NT2/D1 (cell line): ENCODE data around the gene RSAD2.

Source experiments
- DNase-seq: peaks from one replicate; pipeline ENCODE4 v3.0.0-alpha.2; 2011; ENCODE audit warnings: low read depth, low spot score
- H3K27me3 ChIP-seq: 2 replicates; pipeline ENCODE4 v1.6.0; 2011; ENCODE audit warnings: mild to moderate bottlenecking; ENCODE audit not compliant: insufficient read length, insufficient read depth
- H3K36me3 ChIP-seq: 2 replicates; pipeline ENCODE4 v1.6.1; 2011; ENCODE audit warnings: mild to moderate bottlenecking, low read length, mixed read lengths; ENCODE audit not compliant: insufficient read depth, insufficient read length
- H3K4me1 ChIP-seq: 2 replicates; pipeline ENCODE4 v1.5.1; 2011; ENCODE audit not compliant: insufficient read depth, insufficient read length
- H3K4me3 ChIP-seq: 2 replicates; pipeline ENCODE4 v1.5.1; 2011; ENCODE audit warnings: low read depth; ENCODE audit not compliant: insufficient read length
- H3K9ac ChIP-seq: 2 replicates; pipeline ENCODE4 v1.6.0; 2011; ENCODE audit warnings: low read depth; ENCODE audit not compliant: insufficient read length
- H3K9me3 ChIP-seq: 2 replicates; pipeline ENCODE4 v1.5.1; 2011; ENCODE audit warnings: mild to moderate bottlenecking, low read length; ENCODE audit not compliant: insufficient read depth
- SUZ12 ChIP-seq: IDR thresholded peaks from 2 replicates; pipeline ENCODE4 v1.6.1; 2011; ENCODE audit not compliant: insufficient read length, insufficient read depth; ENCODE audit errors: extremely low read depth
- YY1 ChIP-seq: IDR thresholded peaks from 2 replicates; pipeline ENCODE4 v1.6.1; 2011; ENCODE audit not compliant: insufficient read length, insufficient read depth
- ZNF274 ChIP-seq: IDR thresholded peaks from 2 replicates; pipeline ENCODE4 v1.6.1; 2011; ENCODE audit warnings: mild to moderate bottlenecking, low read depth, low read length

The RSAD2 gene

DNA sequence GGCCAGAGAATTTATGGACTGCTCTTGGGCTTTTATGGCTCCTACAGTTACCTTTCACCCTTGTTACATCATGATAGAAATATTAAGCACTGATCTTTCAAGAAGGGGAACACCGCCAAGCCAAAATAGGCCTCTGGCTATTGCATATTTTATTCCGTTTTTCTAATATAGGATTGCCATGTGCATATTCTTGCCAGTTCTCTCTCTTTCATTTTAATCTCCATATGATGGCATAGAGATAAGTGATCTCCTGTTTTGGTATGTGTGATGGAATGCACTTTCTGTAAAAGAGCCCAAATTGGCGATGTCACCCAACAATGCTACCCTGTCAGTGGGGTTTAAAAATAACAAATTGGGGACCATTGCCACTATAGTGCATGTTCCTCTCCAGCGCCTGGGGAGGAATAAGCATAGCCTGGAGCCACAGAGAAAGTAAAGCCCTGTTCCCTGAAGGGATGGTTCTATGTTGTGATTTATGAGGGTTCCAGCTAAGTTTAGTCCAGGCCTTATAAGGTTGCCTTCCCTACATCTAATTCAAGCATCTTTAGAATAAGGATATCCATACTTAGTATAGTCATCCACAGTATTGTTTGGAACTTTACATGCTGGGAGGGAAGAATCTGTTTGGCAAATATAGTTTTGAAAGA lies 38.8 kb upstream of the RSAD2 start:
- no peaks in the 10 kb centered on the region for H3K27me3 ChIP-seq
- peaks cover 10% of the 10 kb centered on the region for H3K9me3 ChIP-seq
- no peak for DNase-seq
- H3K4me1 ChIP-seq = no peaks in the 10 kb centered on the region
- TF ChIP-seq YY1 = no peak
- no peak for TF ChIP-seq ZNF274
- TF ChIP-seq SUZ12 = no peak
- no peak overlapping the region for H3K4me3 ChIP-seq
- no peak overlapping the region for H3K9ac ChIP-seq
- no peaks in the 10 kb centered on the region for H3K36me3 ChIP-seq

DNA sequence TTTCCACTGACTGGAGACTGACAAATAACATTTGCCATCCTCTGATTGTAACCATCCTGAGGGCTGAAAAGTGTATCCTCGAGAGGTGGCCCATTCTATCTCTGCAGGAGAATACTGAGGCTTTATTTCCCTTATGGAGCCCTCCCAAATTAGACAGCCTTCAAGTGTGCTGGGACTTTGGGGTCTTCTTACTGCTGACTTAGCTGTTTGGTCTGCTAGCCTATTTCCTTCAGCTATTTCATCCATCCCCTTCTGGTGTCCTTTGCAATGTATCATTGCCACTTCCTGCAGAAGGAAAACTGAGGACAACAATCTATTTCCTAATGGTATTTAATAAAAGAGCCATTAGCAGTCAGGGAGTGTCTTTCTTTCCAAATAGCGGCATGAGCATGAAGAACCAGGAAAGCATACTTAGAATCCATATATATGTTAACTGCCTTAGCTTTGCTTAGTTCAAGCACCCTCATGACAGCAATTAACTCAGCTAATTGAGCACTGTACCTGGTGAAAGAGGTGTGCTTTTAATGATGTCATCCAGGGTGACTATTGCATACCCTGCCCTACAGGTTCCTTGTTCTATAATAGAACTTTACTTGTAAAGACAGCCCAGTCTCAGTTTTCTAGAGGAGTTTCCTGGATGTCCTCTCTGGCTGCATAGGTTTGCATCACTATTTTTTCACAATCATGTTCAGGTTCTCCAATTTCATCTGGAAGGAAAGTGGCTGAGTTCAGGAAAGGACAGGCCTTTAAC lies 35.9 kb upstream of the RSAD2 start:
- TF ChIP-seq YY1 (no peak), SUZ12 (no peak)
- Histone ChIP-seq H3K27me3 (no peaks in the 10 kb centered on the region), H3K4me1 (no peaks in the 10 kb centered on the region), H3K9ac (no peak overlapping the region), H3K9me3 (peaks cover 39% of the 10 kb centered on the region), H3K36me3 (no peaks in the 10 kb centered on the region), H3K4me3 (no peak overlapping the region)
- no peak for DNase-seq

DNA sequence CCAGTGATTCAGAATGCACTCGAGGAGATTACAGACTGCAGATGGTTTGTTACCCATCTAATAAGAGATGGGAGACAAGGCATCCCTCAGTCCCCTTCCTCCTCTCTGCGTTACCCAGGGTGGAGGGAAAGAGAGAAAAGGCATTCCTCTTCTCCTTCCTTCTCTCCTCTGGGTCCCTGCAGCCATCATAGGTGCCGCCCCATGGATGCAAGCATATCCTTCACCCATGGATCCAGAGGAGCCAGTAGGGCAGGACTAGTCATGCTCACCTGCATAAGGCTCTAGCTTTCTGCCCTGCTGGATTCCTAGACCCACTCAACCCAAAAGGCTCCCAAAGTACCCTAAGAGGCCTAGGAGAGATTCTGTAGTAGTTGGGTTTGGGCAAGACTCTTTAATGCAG lies 32.3 kb upstream of the RSAD2 start:
- DNase-seq = no peak

DNA sequence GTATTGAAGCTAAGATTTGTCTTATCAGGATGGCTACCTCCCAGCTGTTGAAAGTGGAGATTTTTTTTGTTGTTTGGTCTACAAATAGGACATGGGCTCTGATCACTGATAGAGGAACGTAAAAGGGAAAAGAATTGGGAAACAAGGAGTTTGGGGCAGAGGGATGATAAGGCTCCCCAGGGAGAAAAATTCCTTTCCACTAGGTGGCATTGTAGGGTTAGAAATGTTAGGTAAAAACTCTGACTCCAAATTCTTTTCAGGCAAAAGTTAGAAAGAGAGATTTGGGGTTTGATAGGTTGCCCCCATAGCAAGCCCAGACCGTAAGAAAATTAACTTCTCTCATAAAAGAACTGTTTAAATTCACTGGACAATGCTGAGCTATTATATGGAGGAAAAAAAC lies 31.7 kb upstream of the RSAD2 start:
- TF ChIP-seq YY1 (no peak), SUZ12 (no peak), ZNF274 (no peak)
- Histone ChIP-seq H3K36me3 (no peaks in the 10 kb centered on the region), H3K9ac (no peak overlapping the region), H3K4me3 (no peak overlapping the region), H3K27me3 (no peaks in the 10 kb centered on the region), H3K4me1 (no peaks in the 10 kb centered on the region), H3K9me3 (peaks cover 51% of the 10 kb centered on the region)
- no peak for DNase-seq

More for the DNA sequence above, 32.3 kb upstream of the RSAD2 start:
- Histone ChIP-seq H3K36me3 (no peaks in the 10 kb centered on the region), H3K4me1 (no peaks in the 10 kb centered on the region), H3K4me3 (no peak overlapping the region), H3K9ac (no peak overlapping the region), H3K27me3 (no peaks in the 10 kb centered on the region), H3K9me3 (peaks cover 51% of the 10 kb centered on the region)
- TF ChIP-seq ZNF274 (no peak), SUZ12 (no peak), YY1 (no peak)

DNA sequence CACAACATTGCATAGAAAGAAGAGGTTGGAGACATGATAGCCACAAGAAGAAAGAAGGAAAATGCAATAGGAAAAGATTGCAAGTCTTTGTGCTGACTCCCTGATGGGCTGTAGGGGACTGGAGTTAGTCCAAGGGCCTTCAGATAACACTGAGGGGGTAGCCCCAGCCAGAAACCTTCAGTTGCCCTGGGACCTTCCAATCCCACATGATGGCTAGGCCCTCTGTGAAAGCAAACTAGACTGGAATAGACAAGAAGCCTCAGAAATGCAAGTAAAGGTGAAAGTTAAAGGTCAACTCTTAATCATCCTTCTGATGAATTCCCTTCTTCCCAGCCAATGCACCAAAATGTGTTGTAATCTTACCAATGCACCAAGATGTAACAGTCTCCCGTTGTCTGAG lies 31.0 kb upstream of the RSAD2 start:
- Histone ChIP-seq H3K4me3 (no peak overlapping the region), H3K9me3 (peaks cover 51% of the 10 kb centered on the region), H3K4me1 (no peaks in the 10 kb centered on the region), H3K36me3 (no peaks in the 10 kb centered on the region), H3K27me3 (no peaks in the 10 kb centered on the region), H3K9ac (no peak overlapping the region)
- TF ChIP-seq YY1 = no peak
- no peak for TF ChIP-seq ZNF274
- no peak for TF ChIP-seq SUZ12
- DNase-seq = no peak

DNA sequence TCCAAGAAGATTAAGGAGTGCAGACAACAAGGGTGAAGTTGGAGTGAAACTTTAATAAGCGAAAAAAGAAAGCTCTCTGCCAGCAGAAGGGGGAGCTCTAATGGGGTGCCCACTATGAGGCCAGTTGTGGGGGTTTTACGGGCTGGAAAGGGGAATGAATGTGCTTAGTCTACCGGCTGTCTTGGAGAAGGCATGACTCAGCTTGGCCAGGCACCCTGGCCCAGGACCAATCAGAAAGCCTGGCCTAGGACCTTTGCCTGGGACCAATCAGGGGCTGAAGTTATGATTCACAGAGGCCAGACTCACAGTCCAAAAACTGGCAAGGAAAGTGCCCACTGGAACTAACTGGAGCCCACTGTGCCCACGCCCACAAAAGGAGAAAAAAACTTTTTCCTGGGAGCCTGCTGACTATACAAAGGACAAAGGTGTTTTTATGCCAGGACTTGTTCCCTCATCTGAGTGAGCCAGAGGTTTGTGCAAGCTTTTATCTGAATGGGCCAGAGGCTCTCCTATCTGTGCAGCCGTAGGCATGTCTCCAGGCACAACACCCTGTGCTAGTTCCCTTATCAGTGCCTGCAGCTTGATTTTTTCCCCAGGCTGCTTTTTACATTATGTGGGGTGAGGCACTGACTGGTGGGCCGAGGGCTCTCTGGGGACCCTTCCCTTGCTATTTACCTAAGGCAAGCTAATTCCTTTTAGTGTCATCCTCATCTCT lies 30.5 kb upstream of the RSAD2 start:
- no peak overlapping the region for H3K4me3 ChIP-seq
- no peak for DNase-seq
- TF ChIP-seq YY1 = no peak
- no peak for TF ChIP-seq SUZ12
- no peak for TF ChIP-seq ZNF274
- no peaks in the 10 kb centered on the region for H3K27me3 ChIP-seq
- H3K4me1 ChIP-seq = no peaks in the 10 kb centered on the region
- H3K9me3 ChIP-seq = peaks cover 51% of the 10 kb centered on the region
- no peak overlapping the region for H3K9ac ChIP-seq
- H3K36me3 ChIP-seq = no peaks in the 10 kb centered on the region

DNA sequence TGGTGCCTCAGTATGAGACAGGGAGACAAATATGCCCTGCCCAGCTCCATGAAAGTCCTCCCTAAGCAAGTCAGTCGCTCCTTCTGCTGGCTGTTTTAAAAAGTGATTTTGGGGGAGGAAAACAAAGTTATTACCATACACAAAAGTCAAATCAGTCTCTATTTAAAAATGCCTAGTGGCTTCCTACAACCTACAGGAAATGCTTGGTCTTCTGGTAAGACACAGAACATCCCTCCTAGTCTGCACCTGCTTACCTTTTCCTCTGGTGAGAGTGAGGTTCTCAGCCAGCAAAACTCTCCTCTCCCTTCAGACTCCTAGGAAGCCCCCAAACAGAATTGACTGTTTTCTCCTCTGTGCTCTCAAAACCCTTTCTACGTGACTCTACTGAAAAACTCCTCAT lies 25.4 kb upstream of the RSAD2 start:
- no peak for DNase-seq
- peaks cover 8% of the 10 kb centered on the region for H3K9me3 ChIP-seq
- no peak for TF ChIP-seq SUZ12
- TF ChIP-seq YY1 = no peak
- TF ChIP-seq ZNF274 = no peak
- H3K9ac ChIP-seq = no peak overlapping the region
- H3K4me1 ChIP-seq = no peaks in the 10 kb centered on the region
- H3K36me3 ChIP-seq = no peaks in the 10 kb centered on the region
- H3K4me3 ChIP-seq = no peak overlapping the region
- no peaks in the 10 kb centered on the region for H3K27me3 ChIP-seq
